Muscle of leg (tissue), 11 donors: ENCODE measurements around the gene HERC2. TPM values are rescaled to one million over a fixed set of nuclear protein-coding genes. Genes with fewer than 3 reads are reported as not detected.

Source experiments
- DNase-seq: peaks from one replicate; pipeline ENCODE4 v3.0.0; 2013
- H3K27ac ChIP-seq: one replicate; pipeline ENCODE4 v1.5.1; 2013; ENCODE audit warnings: mild to moderate bottlenecking, low read length, control low read depth
- H3K27me3 ChIP-seq: one replicate; pipeline ENCODE4 v1.6.1; 2013; ENCODE audit warnings: low read length; ENCODE audit not compliant: control insufficient read depth, insufficient read depth
- H3K36me3 ChIP-seq: one replicate; pipeline ENCODE4 v1.6.1; 2013; ENCODE audit warnings: low read length; ENCODE audit not compliant: control insufficient read depth, insufficient read depth
- H3K4me1 ChIP-seq: one replicate; pipeline ENCODE4 v1.6.1; 2013; ENCODE audit warnings: low read length; ENCODE audit not compliant: control insufficient read depth, insufficient read depth
- H3K4me3 ChIP-seq: one replicate; pipeline ENCODE4 v1.5.1; 2013; ENCODE audit warnings: low read length, control low read depth
- H3K9me3 ChIP-seq: replicated peaks from 2 replicates; pipeline ENCODE4 v1.6.1; 2013; ENCODE audit warnings: low read depth, low read length; ENCODE audit not compliant: control insufficient read depth
- WGBS: methylation state at CpG from one replicate; pipeline ENCODE4 v1.1.5; 2013; ENCODE audit warnings: missing lambda C conversion rate; ENCODE audit not compliant: insufficient coverage; 5-methylcytosine and 5-hydroxymethylcytosine counted together
- polyA plus RNA-seq, 8 donors: library from polyadenylated mRNA; unstranded; fragments of 120-200 nt; gene quantifications; one replicate each; pipeline versions ENCODE4 v1.2.1 to v1.2.3, GENCODE V29; 2013; ENCODE audit warnings: inconsistent platforms in 1 of 8, low replicate concordance in 1 of 8; ENCODE audit not compliant: insufficient read length in 8 of 8, insufficient read depth in 1 of 8
- total RNA-seq: library from RNA; stranded (reverse); fragments of 120-200 nt; gene quantifications from one replicate; pipeline ENCODE4 v1.2.4, GENCODE V29; 2013

The HERC2 gene
- total and polyA plus RNA-seq, 9 donors, result 31.8 to 40.5 (median 36.4) TPM

DNA sequence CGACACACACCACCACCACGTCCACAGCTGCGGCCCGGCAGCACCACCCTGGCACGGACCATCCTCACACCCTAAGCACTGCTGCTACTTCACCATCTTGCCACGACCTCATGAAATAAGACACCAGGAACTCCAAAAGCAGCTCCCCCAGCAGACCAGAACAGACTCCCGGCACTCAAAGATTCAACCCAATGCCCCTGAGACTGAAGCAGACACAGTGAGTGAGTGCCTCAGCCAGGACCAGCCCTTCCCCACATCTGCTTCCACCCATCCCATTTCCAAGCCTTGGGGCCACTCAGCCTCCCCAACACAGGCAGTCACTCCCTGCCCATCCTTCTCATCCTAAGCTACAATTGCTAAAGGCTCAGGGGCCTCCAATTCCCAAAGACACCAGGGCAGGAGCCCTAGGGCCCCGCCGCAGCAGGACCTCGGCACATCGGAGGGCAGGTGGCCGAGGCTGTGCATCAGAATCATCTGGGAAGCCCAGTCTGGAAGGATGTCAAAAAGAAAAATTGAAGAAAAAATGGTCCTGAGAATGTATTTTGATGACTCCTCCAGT, 204.5 kb downstream of the HERC2 start:
- no peak overlapping the region for H3K4me3 ChIP-seq

GRCh38 chr15:28116521-28117431, 205.2 kb downstream of the HERC2 start:
- Histone ChIP-seq H3K36me3 (peaks cover 84% of the 10 kb centered on the region), H3K4me1 (peaks cover 18% of the 10 kb centered on the region), H3K9me3 (no peaks in the 10 kb centered on the region), H3K27me3 (no peaks in the 10 kb centered on the region), H3K27ac (no peak overlapping the region), H3K4me3 (no peak overlapping the region)
- WGBS, result 89% methylated on average over 38 of the region's 42 CpGs
- no peak for DNase-seq

More for the DNA sequence above, 204.5 kb downstream of the HERC2 start:
- H3K27me3 ChIP-seq, result no peaks in the 10 kb centered on the region
- H3K9me3 ChIP-seq, result no peaks in the 10 kb centered on the region
- no peak overlapping the region for H3K27ac ChIP-seq
- 66% methylated on average over 4 of the region's 12 CpGs for WGBS
- H3K4me1 ChIP-seq, result peaks cover 18% of the 10 kb centered on the region
- no peak for DNase-seq
- H3K36me3 ChIP-seq, result peaks cover 83% of the 10 kb centered on the region

DNA sequence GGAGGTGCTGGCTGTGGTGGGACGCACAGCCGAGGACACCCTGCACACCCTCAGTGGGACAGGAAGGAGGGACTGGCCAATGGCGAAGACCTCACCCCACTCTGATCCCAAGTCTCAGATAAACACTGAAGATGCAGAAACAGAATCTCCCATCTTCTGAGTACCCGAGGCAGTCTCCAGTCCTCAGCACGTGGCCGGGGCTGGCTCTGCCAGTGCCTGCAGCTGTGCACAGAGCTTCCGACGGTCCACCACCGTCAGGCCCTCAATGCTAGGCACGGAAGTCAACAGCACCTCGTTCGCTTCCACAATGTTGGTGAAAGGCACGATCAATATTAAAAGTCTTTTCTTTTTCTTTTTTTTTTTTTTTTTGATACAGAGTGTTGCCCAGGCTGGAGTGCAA, 206.1 kb downstream of the HERC2 start:
- Histone ChIP-seq H3K9me3 (no peaks in the 10 kb centered on the region), H3K27ac (no peak overlapping the region), H3K4me1 (peaks cover 18% of the 10 kb centered on the region), H3K36me3 (peaks cover 81% of the 10 kb centered on the region), H3K4me3 (no peak overlapping the region), H3K27me3 (no peaks in the 10 kb centered on the region)
- no peak for DNase-seq
- 82% methylated on average over 9 of the region's 13 CpGs for WGBS

GRCh38 chr15:28114721-28115622, 207.0 kb downstream of the HERC2 start:
- peaks cover 75% of the 10 kb centered on the region for H3K36me3 ChIP-seq
- no peak overlapping the region for H3K27ac ChIP-seq
- H3K4me1 ChIP-seq, result peaks cover 18% of the 10 kb centered on the region
- no peak overlapping the region for H3K4me3 ChIP-seq
- no peaks in the 10 kb centered on the region for H3K9me3 ChIP-seq
- DNase-seq, result no peak
- WGBS, result 86% methylated on average over 18 of the region's 23 CpGs
- H3K27me3 ChIP-seq, result no peaks in the 10 kb centered on the region

DNA sequence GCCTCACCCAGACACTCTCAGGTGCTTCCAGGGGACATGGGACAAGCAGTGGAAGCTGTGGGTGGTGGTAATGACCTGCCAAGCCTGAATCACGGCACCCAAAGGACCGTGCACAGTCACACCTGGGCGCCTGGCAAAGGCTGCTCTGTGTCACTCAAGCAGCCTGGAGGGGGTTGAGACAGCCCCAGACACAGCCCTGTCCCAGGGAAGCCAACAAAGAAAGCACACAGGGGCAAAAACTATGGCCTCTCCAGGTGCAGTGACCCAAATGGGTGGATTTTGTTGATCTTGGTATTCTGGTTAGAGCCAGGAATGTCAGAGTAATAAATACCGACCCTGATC, 207.9 kb downstream of the HERC2 start:
- Histone ChIP-seq H3K4me3 (no peak overlapping the region), H3K27me3 (no peaks in the 10 kb centered on the region), H3K9me3 (no peaks in the 10 kb centered on the region), H3K36me3 (peaks cover 69% of the 10 kb centered on the region), H3K4me1 (peaks cover 18% of the 10 kb centered on the region), H3K27ac (no peak overlapping the region)
- WGBS, result 96% methylated on average over 3 of the region's 4 CpGs
- DNase-seq, result no peak

DNA sequence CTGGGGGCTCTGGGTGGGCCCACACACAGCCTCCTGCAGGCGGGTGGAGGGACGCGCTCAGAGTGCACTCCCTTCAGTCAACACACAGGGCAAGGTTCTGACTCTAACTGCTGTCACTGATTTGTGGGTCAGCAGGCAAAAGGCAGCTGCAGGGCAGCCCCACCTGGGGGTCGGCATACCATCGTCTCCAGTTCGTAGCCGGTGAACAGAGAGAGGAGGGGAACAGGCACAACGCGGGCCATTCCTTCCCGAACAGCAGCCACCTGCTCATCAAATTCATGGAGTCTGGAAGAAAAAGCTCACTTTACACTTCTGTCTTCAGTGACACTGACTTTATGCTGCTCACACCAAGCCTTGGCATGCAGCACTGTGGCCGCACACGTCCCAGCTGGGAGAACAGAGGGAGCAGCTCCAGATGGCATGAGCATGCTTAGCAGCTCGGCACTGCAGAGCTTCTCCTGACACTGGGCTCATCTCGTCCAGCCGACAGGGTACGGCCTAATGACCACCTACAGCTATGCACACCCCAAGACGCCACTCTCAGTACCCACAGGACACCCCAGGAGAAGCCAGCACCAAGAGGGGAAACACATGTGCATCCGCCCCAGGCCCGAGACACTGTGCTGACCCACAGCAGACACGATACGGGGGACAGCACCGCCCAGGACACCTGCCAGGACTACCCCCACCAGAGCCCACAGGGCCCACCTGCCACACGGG, 208.4 kb downstream of the HERC2 start:
- H3K4me1 ChIP-seq, result peaks cover 16% of the 10 kb centered on the region
- H3K36me3 ChIP-seq, result peaks cover 66% of the 10 kb centered on the region
- H3K27ac ChIP-seq, result no peak overlapping the region
- no peaks in the 10 kb centered on the region for H3K27me3 ChIP-seq
- no peaks in the 10 kb centered on the region for H3K9me3 ChIP-seq
- H3K4me3 ChIP-seq, result no peak overlapping the region
- 90% methylated on average over 18 of the region's 23 CpGs for WGBS
- no peak for DNase-seq

DNA sequence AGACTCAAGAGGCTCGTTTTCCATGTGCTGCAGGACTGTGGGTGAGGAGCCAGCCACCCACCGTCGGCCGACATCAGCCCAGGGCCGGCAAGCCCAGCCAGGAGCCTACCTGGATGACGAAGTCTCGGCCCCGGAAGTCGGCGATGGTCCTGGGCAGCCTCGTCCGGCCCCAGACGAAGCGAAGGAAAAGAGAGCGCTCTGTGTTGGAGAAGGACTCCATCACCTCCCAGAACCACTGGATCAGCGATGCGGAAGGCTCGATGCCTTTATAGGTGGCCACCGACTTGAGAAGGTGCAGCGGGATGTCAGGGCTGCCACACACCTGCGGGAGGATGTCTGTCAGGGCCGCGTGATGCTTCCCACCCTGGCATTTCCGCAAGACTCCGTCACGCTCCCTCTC, 209.0 kb downstream of the HERC2 start:
- Histone ChIP-seq H3K27me3 (no peaks in the 10 kb centered on the region), H3K27ac (no peak overlapping the region), H3K36me3 (peaks cover 61% of the 10 kb centered on the region), H3K9me3 (no peaks in the 10 kb centered on the region), H3K4me3 (no peak overlapping the region), H3K4me1 (peaks cover 13% of the 10 kb centered on the region)
- 96% methylated on average over 21 of the region's 26 CpGs for WGBS
- no peak for DNase-seq

DNA sequence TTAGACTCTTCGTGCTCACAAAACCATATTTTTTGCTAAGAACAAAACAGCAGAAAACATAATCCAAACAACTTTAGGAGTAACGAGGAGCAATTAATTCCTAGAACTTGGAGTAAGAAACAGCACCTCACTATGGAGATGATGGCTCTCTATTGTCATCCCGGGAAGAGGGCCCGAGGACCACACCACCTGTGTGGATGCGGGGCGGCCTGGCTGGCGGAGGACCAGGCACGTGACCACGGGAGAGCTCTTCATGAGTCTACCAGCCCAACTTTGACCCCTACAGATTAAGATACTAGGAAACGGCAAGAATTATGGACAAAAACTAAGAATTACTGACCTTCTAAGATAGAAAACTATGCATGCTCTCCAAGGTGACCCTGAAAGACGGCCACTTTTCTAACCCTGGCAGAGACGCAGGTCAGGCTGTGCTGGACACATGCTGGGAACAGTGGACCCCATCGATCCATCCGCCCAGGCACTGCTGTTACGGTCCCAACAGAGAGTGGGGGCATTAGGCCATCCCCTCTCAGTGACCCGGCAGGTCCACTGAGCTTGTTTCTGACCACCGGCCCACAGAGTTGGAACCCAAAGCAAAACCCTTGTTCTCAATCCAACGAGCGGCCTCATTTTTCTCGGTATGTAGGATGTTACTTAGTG, 209.7 kb downstream of the HERC2 start:
- H3K36me3 ChIP-seq, result peaks cover 54% of the 10 kb centered on the region
- 91% methylated on average over 13 of the region's 20 CpGs for WGBS

DNA sequence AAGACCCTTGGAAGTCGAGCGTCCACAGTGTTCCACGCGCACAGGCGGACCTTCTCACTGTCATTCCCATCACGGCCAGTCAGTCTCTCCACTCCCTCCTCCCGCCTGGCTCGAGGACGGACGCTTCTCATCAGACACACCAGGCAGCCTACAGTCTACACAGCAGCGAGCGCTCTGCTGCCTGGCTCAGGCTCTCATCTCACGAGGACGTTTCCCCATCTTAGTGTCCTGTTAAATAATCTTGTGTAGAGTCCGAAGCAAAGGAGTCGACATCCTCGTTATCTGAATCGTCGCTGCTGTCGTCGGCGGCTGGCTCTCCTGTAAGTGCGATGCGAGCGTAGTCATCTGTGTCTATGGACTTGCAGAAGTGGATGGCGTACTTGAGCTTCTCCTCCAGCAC, 210.4 kb downstream of the HERC2 start:
- 91% methylated on average over 21 of the region's 26 CpGs for WGBS
- Histone ChIP-seq H3K27ac (no peak overlapping the region), H3K4me1 (peaks cover 14% of the 10 kb centered on the region), H3K27me3 (peaks cover 3% of the 10 kb centered on the region), H3K4me3 (no peak overlapping the region), H3K9me3 (no peaks in the 10 kb centered on the region), H3K36me3 (peaks cover 47% of the 10 kb centered on the region)
- DNase-seq, result no peak

More for the DNA sequence above, 209.7 kb downstream of the HERC2 start:
- no peak for DNase-seq
- Histone ChIP-seq H3K4me3 (no peak overlapping the region), H3K9me3 (no peaks in the 10 kb centered on the region), H3K27me3 (no peaks in the 10 kb centered on the region), H3K27ac (no peak overlapping the region), H3K4me1 (peaks cover 12% of the 10 kb centered on the region)
